Superior temporal gyrus (tissue), 1 donor: ENCODE results near the gene RGS3.
"Not testable (repeated sequence)": the region's sequence is repeated elsewhere in the genome, so short reads cannot be mapped to it uniquely, and the experiment has no call there.

Experiments
- DNase-seq: peaks from one replicate; pipeline ENCODE4 v3.0.0-alpha.2; 2016; ENCODE audit errors: extremely low spot score

RGS3 gene

DNA sequence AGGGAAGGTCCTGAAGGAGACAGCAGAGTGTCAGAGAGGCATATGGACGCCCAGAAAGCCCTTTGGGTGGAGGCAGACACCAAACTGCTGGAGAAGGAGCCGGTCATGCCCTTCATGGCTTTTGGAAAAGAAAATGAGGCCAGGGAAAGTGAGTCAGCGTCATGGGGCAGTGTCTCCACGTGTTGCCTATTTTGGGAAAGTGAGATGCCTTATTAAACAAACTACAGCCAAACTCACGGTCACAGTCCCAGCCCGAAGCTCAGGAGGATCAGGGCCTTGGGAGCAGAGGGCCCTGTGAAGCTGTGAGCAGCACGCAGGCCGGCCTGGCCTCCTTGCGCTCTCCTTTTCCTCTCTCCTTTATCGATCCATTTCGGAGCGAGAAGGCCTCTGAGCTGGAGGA, 25.0 kb downstream of the RGS3 start:
- no peak for DNase-seq

DNA sequence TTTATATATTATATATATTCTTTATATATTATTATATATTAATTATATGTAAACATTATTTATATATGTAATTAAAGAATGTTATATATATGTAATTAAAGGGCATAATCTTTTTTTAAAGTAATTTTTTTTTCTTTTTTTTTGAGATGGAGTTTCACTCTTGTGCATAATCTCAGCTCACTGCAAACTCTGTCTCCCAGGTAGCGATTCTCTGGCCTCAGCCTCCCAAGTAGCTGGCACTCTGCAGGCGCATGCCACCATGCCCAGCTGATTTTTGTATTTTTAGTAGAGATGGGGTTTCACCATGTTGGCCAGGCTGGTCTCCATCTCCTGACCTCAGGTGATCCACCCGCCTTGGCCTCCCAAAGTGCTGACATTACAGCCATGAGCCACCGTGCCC, 27.6 kb downstream of the RGS3 start:
- not testable (repeated sequence) for DNase-seq

GRCh38 chr9:113492343-113493202, 29.0 kb downstream of the RGS3 start:
- no peak for DNase-seq

DNA sequence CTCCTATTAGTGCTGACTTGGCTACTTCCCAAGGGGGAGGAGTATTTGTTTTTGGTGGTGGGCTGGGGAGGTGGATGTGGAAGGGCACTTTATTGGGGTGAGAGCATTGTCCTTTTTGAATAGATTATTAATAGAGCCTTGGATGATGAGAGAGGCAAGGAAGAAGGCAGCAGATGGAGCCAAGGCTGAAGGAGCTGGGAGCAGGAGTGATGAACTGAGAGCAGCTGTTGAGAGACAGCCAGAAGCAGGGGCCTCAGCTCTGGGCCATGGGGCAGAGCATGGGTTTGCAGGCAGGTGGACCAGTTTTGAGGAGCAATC, 29.6 kb downstream of the RGS3 start:
- DNase-seq = no peak

GRCh38 chr9:113495526-113495925, 32.0 kb downstream of the RGS3 start:
- no peak for DNase-seq

DNA sequence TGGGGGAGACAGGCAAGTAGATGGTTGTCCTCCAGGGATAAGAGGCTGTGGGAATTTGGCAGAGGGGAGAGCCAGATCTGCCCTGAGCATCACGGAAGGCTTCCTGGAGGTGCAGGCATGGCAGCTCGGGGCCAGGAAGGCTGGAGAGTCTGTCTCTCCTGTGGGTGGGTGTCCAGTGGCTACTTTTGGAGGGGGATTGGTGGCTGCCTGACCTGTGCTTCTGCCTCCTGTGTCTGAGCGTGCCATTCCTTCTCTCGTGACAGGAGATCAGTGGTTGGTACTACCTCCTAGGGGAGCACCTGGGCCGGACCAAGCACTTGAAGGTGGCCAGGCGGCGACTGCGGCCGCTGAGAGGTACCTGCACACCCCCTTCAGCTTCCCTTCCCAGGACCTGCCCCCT, 33.5 kb downstream of the RGS3 start:
- no peak for DNase-seq

DNA sequence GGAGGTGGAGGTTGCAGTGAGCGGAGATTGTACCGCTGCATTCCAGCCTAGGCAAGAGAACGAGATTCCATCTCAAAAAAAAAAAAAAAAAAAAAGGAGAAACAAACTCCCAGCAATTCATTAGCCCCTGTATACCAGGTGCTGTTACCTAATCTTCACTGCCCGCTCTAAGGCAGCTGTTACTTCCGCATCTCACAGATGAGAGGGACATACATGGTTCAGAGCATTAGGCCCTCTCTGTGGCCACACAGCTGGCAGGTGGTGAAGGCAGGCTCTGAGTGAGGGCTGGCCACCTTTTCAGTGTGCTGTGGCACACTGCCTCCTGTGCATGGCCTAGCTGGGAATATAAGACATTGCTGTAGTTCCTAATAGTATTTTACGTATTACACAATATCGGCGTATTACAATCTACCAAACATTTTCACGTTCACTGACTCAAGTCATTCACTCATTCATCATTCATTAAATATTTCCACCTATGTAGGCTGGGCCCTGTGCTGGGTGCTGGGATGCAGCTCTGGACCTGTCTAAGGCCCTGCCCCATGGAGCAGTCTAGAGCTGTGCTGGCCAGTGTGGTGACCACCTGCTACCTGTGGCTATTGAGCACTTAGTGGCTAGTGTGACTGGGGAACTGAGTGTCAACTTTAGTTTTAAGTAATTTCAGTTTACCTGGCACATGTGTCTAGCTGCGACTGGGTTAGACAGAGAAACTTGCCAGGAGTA, 35.8 kb downstream of the RGS3 start:
- no peak for DNase-seq

DNA sequence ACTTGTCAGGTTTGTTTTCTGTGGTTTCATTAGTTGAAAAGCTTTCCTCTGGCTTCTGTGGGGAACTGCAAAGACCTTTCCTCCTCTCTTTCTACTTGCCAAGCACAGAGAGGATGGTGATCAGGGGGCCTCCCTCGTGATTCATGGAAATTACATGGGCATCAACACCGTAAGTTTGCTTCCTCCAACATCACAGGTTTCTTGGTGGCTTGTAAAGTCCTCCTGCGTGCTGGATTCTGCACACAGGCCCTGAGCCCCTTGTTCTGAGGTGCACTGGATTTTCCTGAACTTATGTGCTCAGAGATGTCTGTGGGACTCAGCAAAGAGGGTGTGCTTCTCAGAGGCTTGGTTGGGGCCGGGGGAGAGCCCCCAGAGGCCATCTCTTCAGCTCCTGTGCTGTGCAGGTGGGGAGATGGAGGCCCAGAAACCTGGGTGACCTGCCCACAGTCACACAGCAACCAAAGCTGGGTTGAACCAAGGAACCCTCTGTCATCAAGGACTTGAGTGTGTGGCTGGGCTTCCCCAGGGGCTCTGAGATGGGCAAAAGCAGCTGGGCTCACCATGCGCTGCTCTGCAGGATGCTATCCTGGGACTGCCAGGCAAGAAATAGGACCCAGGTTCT, 36.5 kb downstream of the RGS3 start:
- DNase-seq = no peak

- no peak for DNase-seq
These were observed 37.7 kb downstream of the RGS3 start for GRCh38 chr9:113501129-113501686.

- no peak for DNase-seq
These were observed 38.3 kb downstream of the RGS3 start for GRCh38 chr9:113501852-113502251.

DNA sequence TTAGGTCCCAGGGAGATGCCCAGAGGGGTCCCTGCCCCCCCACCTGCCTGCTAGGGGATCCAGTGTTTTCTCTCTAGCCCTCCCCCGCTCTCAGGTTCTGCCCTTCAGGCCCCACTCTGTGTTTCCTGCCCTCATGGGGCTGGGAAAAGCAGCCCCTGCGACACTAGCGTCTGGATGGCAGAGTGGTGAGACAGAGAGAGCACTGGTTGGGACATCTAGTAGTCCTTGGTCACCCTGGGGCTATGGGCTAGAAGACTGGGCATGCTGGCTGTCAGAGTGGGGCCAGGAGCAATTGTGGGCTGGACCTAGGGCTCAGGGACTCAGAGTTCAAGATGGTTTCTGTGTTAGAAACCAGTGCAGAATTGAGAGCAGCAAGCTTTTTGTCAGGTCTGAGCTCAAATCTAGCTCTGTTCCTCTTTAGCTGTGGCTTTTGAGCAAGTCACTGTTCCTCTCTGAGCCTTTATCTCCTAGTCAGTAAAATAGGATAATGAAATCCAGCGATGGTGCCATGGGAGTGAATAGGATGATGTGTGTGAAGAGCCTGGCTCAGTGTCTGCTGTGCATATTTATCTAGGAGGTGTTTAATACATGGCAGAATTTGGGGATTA, 39.0 kb downstream of the RGS3 start:
- DNase-seq = no peak

DNA sequence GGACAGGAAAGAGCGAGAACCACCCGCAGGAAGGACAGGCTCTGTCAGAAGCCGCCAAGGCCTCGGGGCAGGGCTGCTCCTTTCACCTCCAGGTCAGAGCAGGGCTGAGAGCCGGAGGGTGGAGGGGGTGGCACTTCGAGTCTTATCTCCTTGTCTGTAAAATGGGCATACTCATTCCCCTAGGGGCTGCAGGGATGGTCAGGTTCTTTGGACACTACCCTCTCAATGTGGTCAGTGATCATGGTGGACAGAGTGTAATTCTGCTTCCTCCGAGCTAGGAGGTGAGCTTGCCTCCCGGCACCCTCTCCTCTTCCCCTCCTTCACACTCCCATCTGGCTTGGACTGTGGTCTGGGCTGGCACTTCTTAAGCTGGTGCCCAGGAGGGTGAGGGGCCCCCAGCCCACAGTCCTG, 39.6 kb downstream of the RGS3 start:
- DNase-seq = no peak

DNA sequence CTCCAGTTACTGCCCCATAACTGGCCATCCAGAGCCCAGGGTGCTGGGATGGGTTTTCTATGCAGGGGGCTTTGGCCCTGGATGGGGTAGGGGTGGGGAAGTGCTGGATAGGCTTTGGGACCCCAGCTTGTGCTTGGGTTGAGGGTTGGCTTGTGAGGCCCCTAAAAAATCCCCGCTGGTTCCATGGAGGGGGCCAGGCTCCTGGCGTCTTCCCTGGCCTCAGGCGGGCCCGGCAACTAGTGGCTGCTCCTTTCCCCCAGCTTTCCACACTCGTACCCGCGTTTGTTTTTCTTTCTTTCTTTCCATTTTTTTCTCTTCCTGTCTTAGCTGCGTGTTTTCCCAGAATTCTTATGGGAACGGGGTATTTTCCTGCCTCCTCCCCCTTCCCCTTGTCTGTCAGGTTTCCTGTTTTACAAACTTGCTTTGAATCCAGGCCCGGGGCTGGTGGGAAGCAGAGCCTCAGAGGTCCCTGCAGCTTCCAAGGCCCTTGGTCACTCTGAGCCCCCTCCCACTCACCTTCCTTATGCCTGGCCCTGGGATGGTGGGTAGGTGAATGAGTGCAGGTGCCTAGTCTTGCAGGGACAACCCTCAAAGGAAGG, 40.2 kb downstream of the RGS3 start:
- DNase-seq = no peak

DNA sequence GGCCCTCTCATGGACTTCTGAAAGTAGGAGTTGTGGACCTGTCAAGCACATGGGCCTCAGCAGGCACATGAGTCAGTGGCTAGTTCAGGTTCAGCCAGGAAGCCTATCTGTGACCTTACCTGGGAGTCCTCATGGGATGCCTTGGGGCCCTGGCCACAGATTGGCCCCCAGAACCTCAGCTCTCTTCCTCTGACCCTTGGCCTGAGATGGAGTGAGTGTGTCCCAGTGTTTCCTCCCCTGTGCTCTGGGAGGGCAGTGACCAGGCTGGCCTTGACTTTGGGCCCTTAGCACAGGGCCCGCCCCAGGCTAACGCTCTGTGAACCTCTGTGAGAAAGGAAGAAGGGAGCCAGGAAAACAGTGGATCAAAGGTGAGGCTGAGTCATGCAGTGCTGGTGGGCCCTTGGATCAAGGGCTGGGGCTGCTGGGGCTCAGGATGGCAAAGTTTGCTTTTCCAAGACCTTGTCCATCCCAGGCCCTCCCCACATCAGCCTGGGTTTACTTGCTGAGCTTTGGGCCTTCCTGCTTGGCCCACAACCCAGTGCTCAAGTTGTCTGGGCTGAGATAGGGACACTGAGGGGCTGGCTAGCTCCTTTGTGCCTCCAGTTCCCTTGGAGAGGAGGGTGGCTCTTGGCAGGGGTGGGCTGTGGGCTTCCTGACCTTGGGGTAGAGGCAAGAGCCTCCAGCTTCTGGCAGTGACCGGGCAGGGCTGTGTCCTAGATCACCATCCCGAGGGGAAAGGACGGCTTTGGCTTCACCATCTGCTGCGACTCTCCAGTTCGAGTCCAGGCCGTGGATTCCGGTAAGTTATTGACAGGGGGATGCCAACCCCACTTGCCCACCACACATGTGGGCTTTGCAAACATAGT, 41.4 kb downstream of the RGS3 start:
- no peak for DNase-seq

DNA sequence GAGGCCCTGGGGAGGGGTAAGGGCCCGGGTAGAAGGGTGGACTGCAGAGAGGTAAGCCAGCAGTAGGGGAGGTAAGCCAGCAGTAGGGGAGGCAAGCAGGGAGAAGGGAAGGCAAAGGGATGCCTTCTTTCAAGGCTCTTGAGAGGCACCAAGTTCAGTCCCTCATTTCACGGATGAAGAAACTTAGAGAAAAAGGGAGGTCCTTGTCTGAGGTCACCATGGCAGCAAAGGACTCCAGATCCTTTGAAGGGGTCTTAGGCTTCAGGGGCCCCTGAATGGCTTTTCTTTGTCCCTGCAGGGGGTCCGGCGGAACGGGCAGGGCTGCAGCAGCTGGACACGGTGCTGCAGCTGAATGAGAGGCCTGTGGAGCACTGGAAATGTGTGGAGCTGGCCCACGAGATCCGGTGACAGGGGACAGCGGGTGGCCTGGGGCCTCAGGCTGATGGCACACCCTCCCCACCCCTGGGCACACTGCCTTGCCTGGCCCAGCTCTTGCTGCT, 42.6 kb downstream of the RGS3 start:
- no peak for DNase-seq

GRCh38 chr9:113507256-113507655, 43.7 kb downstream of the RGS3 start:
- DNase-seq = no peak

- DNase-seq = no peak
These were observed 44.7 kb downstream of the RGS3 start for GRCh38 chr9:113508111-113508749.

DNA sequence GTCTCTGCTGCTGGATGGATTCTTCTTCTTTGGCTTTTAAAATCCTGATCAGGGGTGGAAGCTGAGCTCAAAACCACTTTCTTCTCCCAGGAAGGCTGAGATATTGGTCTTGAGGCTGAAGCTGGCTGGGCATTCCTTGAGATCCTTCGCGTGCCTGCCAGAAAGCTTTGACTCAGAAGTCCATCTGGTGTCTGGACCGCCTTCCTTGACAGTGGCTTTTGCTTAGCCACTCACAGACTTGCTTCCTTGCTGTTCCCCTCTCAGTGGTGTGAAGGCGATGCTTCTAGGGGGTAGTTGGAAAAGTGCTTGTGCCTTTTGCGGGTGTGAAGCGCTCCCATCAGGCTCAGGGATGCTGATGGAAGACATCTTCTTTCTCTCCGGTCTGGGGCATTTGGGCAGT, 45.9 kb downstream of the RGS3 start:
- no peak for DNase-seq

- no peak for DNase-seq
These were observed 47.6 kb downstream of the RGS3 start for GRCh38 chr9:113511047-113511521.
